Neural crest cell (in vitro differentiated cells): Measurements from ENCODE around the gene TNFSF15. TPM values are rescaled to one million over a fixed set of nuclear protein-coding genes. Genes with fewer than 3 reads are reported as not detected.

Experiments
- DNase-seq: peaks from one replicate; pipeline ENCODE4 v3.0.0; 2021; ENCODE audit warnings: low read depth, mixed read lengths, low spot score
- H3K27ac Mint-ChIP-seq: one replicate; pipeline ENCODE4 v1.8.0; 2021; ENCODE audit warnings: mild to moderate bottlenecking, mixed read lengths; ENCODE audit not compliant: unreplicated experiment
- H3K27me3 Mint-ChIP-seq: 2 replicates; pipeline ENCODE4 v1.8.0; 2021; ENCODE audit warnings: low read depth, mild to moderate bottlenecking, mixed read lengths
- H3K36me3 Mint-ChIP-seq: 2 replicates; pipeline ENCODE4 v1.8.0; 2021; ENCODE audit warnings: low read depth, mild to moderate bottlenecking, mixed read lengths
- H3K4me1 Mint-ChIP-seq: 2 replicates; pipeline ENCODE4 v1.8.0; 2021; ENCODE audit warnings: mixed read lengths
- H3K4me3 Mint-ChIP-seq: one replicate; pipeline ENCODE4 v1.8.0; 2021; ENCODE audit warnings: mild to moderate bottlenecking, mixed read lengths
- H3K9me3 Mint-ChIP-seq: 2 replicates; pipeline ENCODE4 v1.8.0; 2021; ENCODE audit warnings: mixed read lengths
- CTCF ChIP-seq: fragments of 200-600 bp; sonication (generic); conservative IDR thresholded peaks from 2 replicates; pipeline ENCODE4 v1.5.0; 2021; ENCODE audit warnings: antibody characterized with exemption, mild to moderate bottlenecking
- total RNA-seq: library from RNA; stranded (reverse); gene quantifications from 2 replicates; pipeline ENCODE4 v1.2.1, GENCODE V29; 2021

TNFSF15 gene
- total RNA-seq, 1 donor from 2014 or later = not detected

GRCh38 chr9:114851306-114851705 lies 45.5 kb upstream of the TNFSF15 start:
- H3K27me3 Mint-ChIP-seq = no peaks in the 10 kb centered on the region
- H3K4me1 Mint-ChIP-seq = peaks cover 5% of the 10 kb centered on the region
- no peak overlapping the region for H3K27ac Mint-ChIP-seq
- H3K9me3 Mint-ChIP-seq = no peaks in the 10 kb centered on the region
- H3K4me3 Mint-ChIP-seq = no peak overlapping the region
- no peak for TF ChIP-seq CTCF
- DNase-seq = no peak
- no peaks in the 10 kb centered on the region for H3K36me3 Mint-ChIP-seq

- no peak for DNase-seq
- TF ChIP-seq CTCF = no peak
- Mint-ChIP-seq H3K4me1 (peaks cover 5% of the 10 kb centered on the region), H3K4me3 (no peak overlapping the region), H3K9me3 (no peaks in the 10 kb centered on the region), H3K36me3 (no peaks in the 10 kb centered on the region), H3K27me3 (no peaks in the 10 kb centered on the region), H3K27ac (no peak overlapping the region)
These were observed 45.0 kb upstream of the TNFSF15 start for GRCh38 chr9:114850871-114851270.

- TF ChIP-seq CTCF = no peak
- Mint-ChIP-seq H3K27ac (no peak overlapping the region), H3K9me3 (no peaks in the 10 kb centered on the region), H3K36me3 (no peaks in the 10 kb centered on the region), H3K27me3 (no peaks in the 10 kb centered on the region), H3K4me3 (no peak overlapping the region), H3K4me1 (peaks cover 5% of the 10 kb centered on the region)
- DNase-seq = no peak
These were observed 43.6 kb upstream of the TNFSF15 start for GRCh38 chr9:114849450-114849849.

DNA sequence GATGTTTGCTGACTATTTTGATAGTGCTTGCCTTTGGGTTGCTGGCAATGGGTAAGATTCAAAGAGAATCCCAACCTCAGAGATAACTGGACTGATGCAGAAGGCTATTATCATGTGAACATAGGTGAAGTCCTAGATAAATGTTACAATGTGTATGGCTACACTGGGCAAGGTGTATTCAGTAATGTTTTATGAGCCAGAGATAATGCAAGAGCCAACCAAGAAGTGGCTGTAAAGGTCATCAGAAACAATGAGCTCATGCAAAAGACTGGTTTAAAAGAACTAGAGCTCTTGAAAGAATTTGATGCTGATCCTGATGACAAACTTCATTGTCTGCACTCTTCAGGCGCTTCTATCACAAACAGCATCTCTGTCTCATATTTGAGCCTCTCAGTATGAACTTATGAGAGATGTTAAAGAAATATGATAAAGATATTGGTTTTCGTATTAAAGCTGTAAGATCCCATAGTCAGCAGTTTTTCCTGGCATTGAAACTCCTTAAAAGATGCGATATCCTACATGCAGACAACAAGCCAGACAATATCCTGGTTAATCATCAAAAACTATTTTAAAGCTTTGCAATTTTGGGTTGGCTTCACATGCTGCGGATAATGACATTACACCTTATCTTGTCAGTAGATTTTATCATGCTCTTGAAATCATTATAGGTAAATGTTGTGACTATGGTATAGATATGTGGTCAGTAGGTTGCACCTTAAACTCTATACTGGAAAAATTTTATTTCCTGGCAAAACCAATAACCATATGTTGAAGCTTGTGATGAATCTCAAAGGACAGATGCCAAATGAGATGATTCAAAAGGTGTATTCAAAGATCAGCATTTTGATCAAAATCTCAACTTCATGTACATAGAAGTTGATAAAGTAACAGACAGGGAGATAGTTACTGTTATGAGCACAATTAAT lies 41.9 kb upstream of the TNFSF15 start:
- no peak overlapping the region for H3K27ac Mint-ChIP-seq
- no peaks in the 10 kb centered on the region for H3K27me3 Mint-ChIP-seq
- no peak overlapping the region for H3K4me3 Mint-ChIP-seq
- TF ChIP-seq CTCF = no peak
- H3K36me3 Mint-ChIP-seq = no peaks in the 10 kb centered on the region
- no peaks in the 10 kb centered on the region for H3K9me3 Mint-ChIP-seq
- H3K4me1 Mint-ChIP-seq = peaks cover 5% of the 10 kb centered on the region
- no peak for DNase-seq

DNA sequence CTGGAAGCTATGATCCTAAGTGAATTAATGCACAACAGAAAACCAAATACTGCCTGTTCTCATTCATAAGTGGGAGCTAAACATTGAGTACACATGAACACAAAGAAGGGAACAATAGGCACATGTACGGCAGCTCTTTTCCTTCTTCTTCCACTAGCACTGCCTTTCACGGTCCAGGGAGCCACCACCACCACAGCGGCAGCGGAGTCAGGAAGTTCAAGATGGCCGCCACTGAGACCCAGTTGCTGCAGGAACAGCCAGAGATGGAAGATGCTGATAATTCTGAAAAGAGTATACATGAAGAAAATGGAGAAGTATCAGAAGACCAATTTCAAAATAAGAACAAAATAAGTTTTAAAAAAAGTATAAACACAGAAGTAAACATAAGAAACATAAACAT lies 39.5 kb upstream of the TNFSF15 start:
- Mint-ChIP-seq H3K4me3 (no peak overlapping the region), H3K27ac (no peak overlapping the region), H3K9me3 (peaks cover 7% of the 10 kb centered on the region), H3K4me1 (no peaks in the 10 kb centered on the region), H3K36me3 (no peaks in the 10 kb centered on the region), H3K27me3 (no peaks in the 10 kb centered on the region)
- no peak for DNase-seq
- no peak for TF ChIP-seq CTCF
